ENCODE results near the gene CFAP299. TPM values are rescaled to one million over a fixed set of nuclear protein-coding genes. Genes with fewer than 3 reads are reported as not detected.

Gene CFAP299
- total RNA-seq, 1 experiment from 2014 or later, result not detected

DNA sequence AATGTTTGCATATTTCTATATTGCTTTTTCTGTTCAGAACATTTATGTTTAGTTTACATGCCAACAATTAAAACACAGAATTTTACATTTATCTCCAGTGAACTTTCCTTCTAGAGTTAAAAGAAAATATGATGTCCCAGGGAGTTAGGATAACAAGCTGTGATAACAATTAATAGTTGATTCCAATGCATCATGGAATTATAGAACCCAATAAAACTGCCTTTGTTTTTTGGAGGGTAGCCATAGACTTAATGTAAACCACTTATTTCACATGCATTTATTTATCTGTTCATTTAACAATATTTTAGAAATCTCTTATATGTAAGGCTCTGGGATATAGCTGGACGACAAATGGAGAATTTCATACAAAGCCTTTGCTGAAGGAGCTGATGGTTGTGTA is 180.0 kb downstream of the CFAP299 start:
- H3K4me3 ChIP-seq (ENCODE audit: insufficient read depth, low read depth, low read length), result no peak overlapping the region
- H3K36me3 ChIP-seq (replicated peaks; ENCODE audit: control insufficient read depth, insufficient read depth, low read length), result no peaks in the 10 kb centered on the region
- no peak for DNase-seq
- H3K27me3 ChIP-seq (ENCODE audit: control insufficient read depth, insufficient read depth, low read length), result no peaks in the 10 kb centered on the region

DNA sequence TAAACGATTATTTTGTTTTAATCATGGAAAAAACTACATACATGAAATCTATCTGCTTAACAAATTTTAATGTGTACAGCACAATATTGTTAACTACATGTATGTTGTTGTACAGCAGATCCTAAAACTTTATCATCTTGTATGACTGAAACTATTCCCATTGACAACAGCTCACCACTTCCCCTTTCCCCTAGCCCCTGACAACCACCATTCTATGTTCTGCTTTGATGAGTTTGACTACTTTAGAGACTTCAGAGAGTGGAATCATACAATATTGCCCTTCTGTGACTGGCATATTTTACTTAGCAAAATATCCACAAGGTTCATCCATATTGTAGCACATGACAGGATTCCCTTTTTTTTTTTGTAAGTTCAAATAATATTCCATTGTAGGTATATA is 185.9 kb downstream of the CFAP299 start:
- Histone ChIP-seq H3K27me3 (ENCODE audit: control insufficient read depth, insufficient read depth, low read length) (no peaks in the 10 kb centered on the region), H3K36me3 (replicated peaks; ENCODE audit: control insufficient read depth, insufficient read depth, low read length) (no peaks in the 10 kb centered on the region), H3K4me3 (ENCODE audit: insufficient read depth, low read depth, low read length) (no peak overlapping the region)
- no peak for DNase-seq

DNA sequence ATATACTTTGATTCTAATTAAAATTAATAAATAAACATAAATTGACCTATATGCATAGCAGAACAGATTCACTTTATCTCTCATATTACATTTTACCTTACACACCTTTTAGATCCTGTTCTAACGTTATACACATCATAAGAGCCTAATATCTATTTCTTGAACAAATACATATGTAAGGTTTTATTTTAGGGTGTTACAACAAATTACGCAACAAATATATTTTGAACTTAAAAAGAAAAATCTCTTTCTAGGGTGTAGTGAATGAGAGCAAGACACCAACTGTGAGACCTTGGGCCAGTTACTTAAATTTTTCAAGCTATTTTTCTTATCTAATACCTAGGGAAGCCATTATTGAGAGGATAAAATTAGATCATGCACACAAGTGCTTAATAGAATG is 191.2 kb downstream of the CFAP299 start:
- DNase-seq, result no peak
- Histone ChIP-seq H3K36me3 (replicated peaks; ENCODE audit: control insufficient read depth, insufficient read depth, low read length) (no peaks in the 10 kb centered on the region), H3K27me3 (ENCODE audit: control insufficient read depth, insufficient read depth, low read length) (no peaks in the 10 kb centered on the region; the same call in 1 of the 2 replicates), H3K4me3 (ENCODE audit: insufficient read depth, low read depth, low read length) (no peak overlapping the region)

DNA sequence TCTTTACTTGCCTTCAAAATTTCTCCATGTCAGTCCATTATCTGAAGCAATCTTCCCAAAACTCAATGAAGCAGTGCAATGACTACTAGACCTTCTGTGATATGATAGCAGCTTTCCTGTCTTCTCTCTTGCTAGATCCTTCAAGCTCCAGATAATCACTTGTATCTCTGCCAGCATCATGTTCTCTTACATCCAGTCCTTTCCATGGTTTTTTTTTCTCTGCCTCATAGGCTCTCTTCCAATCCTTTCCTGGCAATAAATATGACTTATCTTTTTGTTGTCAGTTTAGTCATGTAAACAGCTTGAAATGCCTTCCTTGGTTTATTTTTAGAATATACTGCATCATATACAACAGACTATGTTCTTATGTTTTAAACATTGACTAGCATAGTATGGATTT is 193.5 kb downstream of the CFAP299 start:
- no peak for DNase-seq
- Histone ChIP-seq H3K27me3 (ENCODE audit: control insufficient read depth, insufficient read depth, low read length) (no peaks in the 10 kb centered on the region; the same call in 1 of the 2 replicates), H3K4me3 (ENCODE audit: insufficient read depth, low read depth, low read length) (no peak overlapping the region), H3K36me3 (replicated peaks; ENCODE audit: control insufficient read depth, insufficient read depth, low read length) (no peaks in the 10 kb centered on the region)

DNA sequence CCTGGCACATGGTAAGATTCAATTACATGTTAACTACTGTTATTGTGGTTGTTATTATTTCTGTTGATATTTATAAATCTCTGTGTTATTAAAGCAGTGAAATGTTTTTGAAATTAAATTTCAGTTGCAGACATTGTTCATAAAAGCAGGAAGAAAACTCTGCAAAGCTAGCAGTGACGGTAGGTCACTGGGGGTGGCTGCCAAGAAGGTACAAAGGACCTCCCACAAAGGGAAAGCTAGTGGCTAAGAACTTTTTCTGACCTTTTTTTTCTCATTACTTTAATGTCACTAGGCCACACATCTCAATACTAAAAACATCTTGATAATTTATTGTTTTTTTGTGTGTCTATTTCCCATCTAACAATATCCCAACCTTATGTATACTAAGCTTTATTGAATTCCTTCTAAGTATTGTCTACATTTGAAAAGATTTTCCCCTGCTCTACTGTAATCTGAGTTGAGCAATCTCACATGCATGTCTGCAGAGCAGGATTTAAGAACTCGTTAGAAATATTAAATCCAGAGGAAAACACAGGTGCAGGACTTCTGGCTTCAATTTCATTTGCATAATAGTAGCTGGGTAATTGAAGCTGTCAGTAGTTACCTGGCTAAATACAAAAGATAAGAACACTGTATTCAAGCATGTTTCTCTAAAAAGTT is 197.3 kb downstream of the CFAP299 start:
- H3K4me3 ChIP-seq (ENCODE audit: insufficient read depth, low read depth, low read length), result no peak overlapping the region
- no peaks in the 10 kb centered on the region for H3K36me3 ChIP-seq (replicated peaks; ENCODE audit: control insufficient read depth, insufficient read depth, low read length)
- DNase-seq, result no peak
- H3K27me3 ChIP-seq (ENCODE audit: control insufficient read depth, insufficient read depth, low read length), result no peaks in the 10 kb centered on the region; the same call in 1 of the 2 replicates

DNA sequence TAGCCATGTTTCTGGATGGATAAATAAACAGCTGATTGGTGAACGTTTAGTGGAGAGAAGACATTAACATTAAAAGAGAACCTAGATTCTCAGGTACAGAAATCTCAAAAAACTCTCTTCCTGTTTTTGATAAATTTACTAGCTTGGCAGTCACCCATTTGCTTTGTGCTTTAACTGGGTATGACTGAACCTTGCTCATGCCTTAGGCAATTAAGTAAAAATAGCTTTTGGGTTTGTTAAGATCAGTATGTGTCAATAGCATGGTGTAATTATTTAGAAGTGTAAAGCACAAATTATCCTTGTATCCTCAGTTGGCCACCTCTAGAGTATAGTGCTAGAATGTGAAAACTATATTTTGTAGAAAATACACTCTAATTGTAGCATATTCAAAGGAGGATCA is 200.0 kb downstream of the CFAP299 start:
- Histone ChIP-seq H3K27me3 (ENCODE audit: control insufficient read depth, insufficient read depth, low read length) (no peaks in the 10 kb centered on the region), H3K36me3 (replicated peaks; ENCODE audit: control insufficient read depth, insufficient read depth, low read length) (no peaks in the 10 kb centered on the region), H3K4me3 (ENCODE audit: insufficient read depth, low read depth, low read length) (no peak overlapping the region)
- DNase-seq, result no peak

DNA sequence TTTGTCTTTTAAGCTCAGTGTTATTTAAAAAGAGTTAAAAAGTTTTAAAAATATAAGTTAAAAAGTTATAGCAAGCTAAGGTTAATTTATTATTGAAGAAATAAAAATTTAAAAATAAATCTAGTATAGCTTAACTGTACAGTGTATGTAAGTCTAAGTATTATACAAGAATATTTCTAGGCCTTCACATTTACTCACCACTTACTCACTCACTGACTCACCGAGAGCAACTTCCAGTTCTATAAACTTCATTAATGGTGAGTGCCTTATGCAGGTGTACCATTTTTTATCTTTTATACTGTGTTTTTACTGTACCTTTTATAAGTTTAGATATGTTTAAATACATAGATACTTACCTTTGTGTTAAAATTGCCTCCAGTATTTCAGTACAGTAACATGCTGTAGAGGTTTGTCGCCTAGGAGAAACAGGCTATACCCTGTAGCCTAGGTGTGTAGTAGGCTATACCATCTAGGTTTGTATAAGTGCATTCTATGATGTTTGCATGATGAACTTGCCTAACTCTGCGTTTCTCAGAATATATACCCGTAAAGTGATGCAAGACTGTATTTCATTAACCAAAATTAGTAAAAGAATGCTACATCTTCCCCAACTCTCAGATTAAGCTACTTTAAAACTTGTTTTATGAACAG is 202.9 kb downstream of the CFAP299 start:
- no peaks in the 10 kb centered on the region for H3K27me3 ChIP-seq (ENCODE audit: control insufficient read depth, insufficient read depth, low read length)
- no peak overlapping the region for H3K4me3 ChIP-seq (ENCODE audit: insufficient read depth, low read depth, low read length)
- no peak for DNase-seq
- H3K36me3 ChIP-seq (replicated peaks; ENCODE audit: control insufficient read depth, insufficient read depth, low read length), result no peaks in the 10 kb centered on the region

DNA sequence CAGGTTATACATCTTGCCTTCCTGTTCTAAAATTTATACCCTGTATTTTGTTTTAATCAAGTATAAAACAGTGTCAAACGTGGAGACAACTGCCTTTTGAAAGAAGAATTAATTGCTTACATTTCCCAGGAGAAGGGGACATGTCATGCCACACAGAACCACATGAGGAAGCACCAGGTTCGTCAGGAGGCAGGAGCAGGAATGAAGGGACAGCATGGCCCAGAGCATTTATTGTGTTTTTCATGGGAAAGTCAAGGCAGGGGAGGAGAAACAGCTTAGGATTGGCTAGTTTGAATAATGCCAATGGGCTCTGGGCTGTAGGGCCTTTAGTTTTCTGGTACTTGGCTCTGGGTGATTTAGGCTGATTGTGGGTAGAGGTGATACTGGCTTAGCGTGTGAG is 203.7 kb downstream of the CFAP299 start:
- Histone ChIP-seq H3K36me3 (replicated peaks; ENCODE audit: control insufficient read depth, insufficient read depth, low read length) (no peaks in the 10 kb centered on the region), H3K27me3 (ENCODE audit: control insufficient read depth, insufficient read depth, low read length) (no peaks in the 10 kb centered on the region), H3K4me3 (ENCODE audit: insufficient read depth, low read depth, low read length) (no peak overlapping the region)
- DNase-seq, result peak; percentile 5

DNA sequence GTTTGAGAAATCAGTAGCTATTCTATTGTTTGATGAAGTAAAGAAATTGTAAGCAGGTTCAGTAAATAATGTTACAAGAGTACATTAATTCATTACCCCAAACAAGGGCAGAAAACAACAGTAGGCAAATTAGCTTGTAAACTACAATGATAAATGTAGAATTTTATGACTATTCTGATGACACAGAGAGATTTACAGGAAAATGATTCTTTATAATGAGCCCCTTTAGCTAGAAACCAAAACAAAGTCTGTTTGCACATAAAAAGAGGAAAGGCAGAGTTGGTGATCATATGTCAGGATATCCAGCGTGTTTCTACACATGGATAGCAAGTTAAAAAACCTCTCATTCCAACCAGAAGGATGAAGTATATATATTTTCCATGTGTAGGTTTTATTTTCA is 204.8 kb downstream of the CFAP299 start:
- DNase-seq, result no peak
- Histone ChIP-seq H3K27me3 (ENCODE audit: control insufficient read depth, insufficient read depth, low read length) (no peaks in the 10 kb centered on the region), H3K4me3 (ENCODE audit: insufficient read depth, low read depth, low read length) (no peak overlapping the region), H3K36me3 (replicated peaks; ENCODE audit: control insufficient read depth, insufficient read depth, low read length) (no peaks in the 10 kb centered on the region)

DNA sequence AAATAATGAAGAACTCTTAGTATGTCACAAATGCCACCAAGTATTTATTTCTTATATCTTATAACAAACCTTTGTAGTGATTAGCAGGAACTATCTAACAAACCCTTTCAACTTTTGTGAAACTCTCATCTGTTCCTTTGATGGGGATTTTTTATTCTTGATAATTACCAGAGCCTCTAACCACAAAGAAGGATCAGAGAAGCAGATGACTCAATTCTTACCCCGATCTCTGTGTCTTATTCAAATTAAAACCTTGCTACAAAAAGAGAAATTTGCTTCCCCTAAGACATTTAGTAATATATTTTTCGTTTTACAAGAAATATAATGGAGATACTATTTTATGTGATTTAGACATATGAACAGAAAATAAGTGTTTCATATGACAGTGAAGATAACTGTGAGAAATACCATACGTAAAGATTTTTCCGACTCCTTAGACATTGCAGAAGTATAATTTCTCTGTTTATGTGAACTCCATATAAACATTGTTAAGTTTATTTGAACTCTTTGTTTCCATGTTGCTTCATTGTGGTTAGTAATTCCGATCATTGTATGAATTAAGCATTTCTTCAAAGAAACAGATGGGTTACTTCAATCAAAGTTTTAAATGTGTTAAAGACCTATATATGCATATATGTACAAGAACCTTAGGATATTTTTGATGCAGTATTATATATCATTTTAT is 205.4 kb downstream of the CFAP299 start:
- no peaks in the 10 kb centered on the region for H3K36me3 ChIP-seq (replicated peaks; ENCODE audit: control insufficient read depth, insufficient read depth, low read length)
- no peak overlapping the region for H3K4me3 ChIP-seq (ENCODE audit: insufficient read depth, low read depth, low read length)
- DNase-seq, result no peak
- no peaks in the 10 kb centered on the region for H3K27me3 ChIP-seq (ENCODE audit: control insufficient read depth, insufficient read depth, low read length)

DNA sequence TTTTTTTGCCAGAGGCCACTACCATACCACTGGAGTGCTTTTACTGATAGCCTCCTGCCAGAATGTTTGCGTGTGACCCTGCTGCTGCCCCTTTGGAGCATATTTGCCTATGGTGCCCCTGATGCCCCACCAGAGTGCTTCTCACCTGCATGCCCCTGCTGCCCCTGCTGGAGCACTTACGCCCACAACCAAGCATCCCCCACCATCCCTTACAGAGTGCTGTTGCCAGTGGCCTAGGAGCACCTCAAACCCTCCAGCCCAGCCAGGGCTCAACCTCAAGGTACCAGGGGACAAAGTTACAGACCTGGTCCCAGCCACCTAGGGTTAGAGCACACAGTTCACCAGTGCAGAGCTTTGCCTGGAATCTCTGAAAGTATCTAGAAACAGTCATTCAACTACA is 207.2 kb downstream of the CFAP299 start:
- no peaks in the 10 kb centered on the region for H3K27me3 ChIP-seq (ENCODE audit: control insufficient read depth, insufficient read depth, low read length)
- no peak overlapping the region for H3K4me3 ChIP-seq (ENCODE audit: insufficient read depth, low read depth, low read length)
- no peaks in the 10 kb centered on the region for H3K36me3 ChIP-seq (replicated peaks; ENCODE audit: control insufficient read depth, insufficient read depth, low read length)
- no peak for DNase-seq

DNA sequence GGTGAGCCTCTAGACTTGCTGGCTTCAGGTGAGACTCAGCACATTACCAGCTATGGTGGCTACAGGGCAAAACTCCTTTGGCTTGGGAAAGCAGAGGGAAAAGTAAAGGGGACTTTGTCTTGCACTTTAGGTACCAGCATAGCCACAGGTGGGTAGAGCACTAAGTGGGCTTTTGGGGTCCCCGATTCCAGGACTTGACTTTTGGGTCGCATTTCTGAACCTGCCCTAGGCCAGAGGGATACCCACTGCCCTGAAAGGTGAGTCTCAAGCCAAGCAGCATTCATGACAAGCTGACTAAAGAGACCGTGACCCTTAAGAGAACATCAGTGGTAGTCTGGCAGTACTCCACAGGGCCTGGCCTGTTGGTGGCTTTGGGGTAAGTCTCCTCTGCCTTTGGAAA is 224.8 kb downstream of the CFAP299 start:
- no peak for DNase-seq
- Histone ChIP-seq H3K4me3 (ENCODE audit: insufficient read depth, low read depth, low read length) (no peak overlapping the region), H3K36me3 (replicated peaks; ENCODE audit: control insufficient read depth, insufficient read depth, low read length) (no peaks in the 10 kb centered on the region), H3K27me3 (ENCODE audit: control insufficient read depth, insufficient read depth, low read length) (no peaks in the 10 kb centered on the region)

DNA sequence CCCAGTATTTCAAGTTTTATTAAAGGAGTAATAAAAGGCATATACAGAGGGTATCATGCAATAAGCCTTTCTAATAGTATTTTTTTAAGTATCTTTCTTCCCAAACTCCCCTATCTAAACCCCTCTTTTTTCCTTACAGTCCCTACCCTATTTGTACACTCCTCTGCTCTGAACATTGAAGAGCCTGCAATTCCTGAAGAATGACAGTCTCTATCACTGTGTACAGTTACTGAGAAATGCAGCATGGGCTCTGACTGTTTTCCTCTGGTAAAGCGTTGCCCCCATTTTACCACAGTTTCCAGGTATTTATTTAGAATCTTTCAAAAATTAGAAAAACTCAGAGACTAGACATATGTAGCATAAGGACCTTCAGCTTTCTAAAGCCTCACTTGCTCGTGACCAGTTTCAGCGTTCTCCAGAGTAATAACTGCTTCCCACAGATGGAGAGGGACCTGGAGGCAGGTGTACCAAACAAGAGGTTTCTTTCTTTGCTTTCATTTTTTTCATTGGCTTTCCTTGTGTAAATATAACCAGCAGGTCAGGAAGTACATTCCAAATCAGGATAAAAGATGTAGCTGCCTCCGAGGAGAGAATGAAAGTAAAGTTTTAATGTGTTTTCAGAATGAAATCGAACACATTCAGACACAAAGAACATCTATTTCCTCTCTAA is 230.8 kb downstream of the CFAP299 start:
- Histone ChIP-seq H3K27me3 (ENCODE audit: control insufficient read depth, insufficient read depth, low read length) (no peaks in the 10 kb centered on the region), H3K36me3 (replicated peaks; ENCODE audit: control insufficient read depth, insufficient read depth, low read length) (no peaks in the 10 kb centered on the region), H3K4me3 (ENCODE audit: insufficient read depth, low read depth, low read length) (no peak overlapping the region)
- DNase-seq, result no peak

DNA sequence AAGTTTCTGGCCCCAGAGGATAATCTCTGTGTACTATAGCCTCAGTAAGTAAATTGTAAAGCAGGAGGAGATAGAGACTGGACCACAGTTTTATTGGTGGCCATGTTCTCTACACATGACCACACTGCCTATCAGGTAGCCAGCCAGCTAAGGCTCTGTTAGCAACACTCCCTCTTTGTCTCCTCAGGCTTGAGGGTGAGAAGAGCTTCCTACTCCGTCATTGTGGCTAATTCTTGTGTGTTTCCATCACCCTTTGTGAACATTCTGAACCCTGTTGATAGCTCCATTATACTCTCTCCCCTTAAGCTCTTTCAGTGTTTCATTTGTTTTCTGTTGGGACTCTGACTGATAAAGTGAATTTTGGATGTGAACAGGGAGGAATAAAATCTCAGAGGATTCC is 233.4 kb downstream of the CFAP299 start:
- no peaks in the 10 kb centered on the region for H3K27me3 ChIP-seq (ENCODE audit: control insufficient read depth, insufficient read depth, low read length)
- no peak for DNase-seq
- H3K36me3 ChIP-seq (replicated peaks; ENCODE audit: control insufficient read depth, insufficient read depth, low read length), result no peaks in the 10 kb centered on the region
- H3K4me3 ChIP-seq (ENCODE audit: insufficient read depth, low read depth, low read length), result no peak overlapping the region

DNA sequence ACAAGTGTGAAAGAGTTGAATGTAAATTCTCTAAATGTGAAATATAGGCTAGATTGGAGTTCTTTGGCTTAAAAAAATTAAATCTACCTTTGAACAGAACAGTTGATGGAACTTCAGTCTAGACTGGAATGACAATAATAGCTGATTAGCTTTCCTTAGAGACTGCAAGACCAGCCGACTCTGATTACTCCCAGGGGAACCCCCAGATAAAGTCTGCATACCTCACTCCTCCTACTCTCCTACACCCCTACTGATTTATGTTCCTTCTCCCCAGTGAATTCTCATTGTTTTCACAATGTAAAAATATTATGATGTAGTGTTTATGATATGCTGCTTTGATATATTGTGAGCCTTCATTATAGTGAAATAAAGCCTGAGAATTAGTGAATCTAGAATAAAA is 241.3 kb downstream of the CFAP299 start:
- DNase-seq, result no peak
- Histone ChIP-seq H3K4me3 (ENCODE audit: insufficient read depth, low read depth, low read length) (no peak overlapping the region), H3K36me3 (replicated peaks; ENCODE audit: control insufficient read depth, insufficient read depth, low read length) (no peaks in the 10 kb centered on the region), H3K27me3 (ENCODE audit: control insufficient read depth, insufficient read depth, low read length) (no peaks in the 10 kb centered on the region)

Data from H7 (cell line).